Neural cell (in vitro differentiated cells): ENCODE results near the gene CYP3A4. TPM values are rescaled to one million over a fixed set of nuclear protein-coding genes. Genes with fewer than 3 reads are reported as not detected.

ENCODE experiments used
- H2AFZ ChIP-seq: fragments of 200-600, 300-800 bp; sonication (generic), shearing (Covaris generic); 2 replicates; pipeline ENCODE4 v1.6.0; 2014; ENCODE audit warnings: low read depth, mild to moderate bottlenecking, antibody characterized with exemption, low read length, moderate library complexity
- H3F3A ChIP-seq: fragments of 200-600 bp; shearing (Covaris generic); 2 replicates; pipeline ENCODE4 v1.6.1; 2016; ENCODE audit warnings: mild to moderate bottlenecking, moderate library complexity, mixed read lengths, antibody characterized with exemption, low read length; ENCODE audit not compliant: insufficient read depth, poor library complexity, severe bottlenecking
- H3K27ac ChIP-seq: fragments of 200-600, 300-800 bp; sonication (generic), shearing (Covaris generic); 2 replicates; pipeline ENCODE4 v1.5.1; 2014; ENCODE audit warnings: mild to moderate bottlenecking, low read length, moderate library complexity
- H3K27me3 ChIP-seq: fragments of 300-800, 200-600 bp; sonication (generic), shearing (Covaris generic); 2 replicates; pipeline ENCODE4 v1.6.0; 2014; ENCODE audit warnings: mild to moderate bottlenecking, low read depth, low read length, moderate library complexity; ENCODE audit not compliant: insufficient read depth
- H3K36me3 ChIP-seq: fragments of 300-800, 200-600 bp; sonication (generic), shearing (Covaris generic); 2 replicates; pipeline ENCODE4 v1.5.1; 2014; ENCODE audit warnings: mild to moderate bottlenecking, antibody characterized with exemption, low read length, moderate library complexity; ENCODE audit not compliant: insufficient read depth
- H3K4me2 ChIP-seq: fragments of 300-800, 200-600 bp; sonication (generic), shearing (Covaris generic); 2 replicates; pipeline ENCODE4 v1.6.0; 2014; ENCODE audit warnings: mild to moderate bottlenecking, low read length
- H3K4me3 ChIP-seq: fragments of 300-800, 200-600 bp; sonication (generic), shearing (Covaris generic); 2 replicates; pipeline ENCODE4 v1.5.1; 2014; ENCODE audit warnings: mild to moderate bottlenecking, low read length, moderate library complexity
- H3K79me2 ChIP-seq: fragments of 200-600 bp; shearing (Covaris generic); replicated peaks from 2 replicates; pipeline ENCODE4 v1.6.0; 2014; ENCODE audit warnings: mild to moderate bottlenecking, low read length, moderate library complexity; ENCODE audit not compliant: insufficient read depth
- H3K9ac ChIP-seq: fragments of 300-800, 200-600 bp; sonication (generic), shearing (Covaris generic); 2 replicates; pipeline ENCODE4 v1.6.1; 2016; ENCODE audit warnings: mild to moderate bottlenecking, low read length, mixed read lengths
- H3K9me2 ChIP-seq: fragments of 200-600 bp; shearing (Covaris generic); 2 replicates; pipeline ENCODE4 v1.6.1; 2016; ENCODE audit warnings: mild to moderate bottlenecking, low read length, mixed read lengths; ENCODE audit not compliant: insufficient read depth
- H3K9me3 ChIP-seq: fragments of 200-600, 300-800 bp; sonication (generic), shearing (Covaris generic); 2 replicates; pipeline ENCODE4 v1.6.1; 2016; ENCODE audit warnings: mild to moderate bottlenecking, mixed run types, low read length, moderate library complexity, mixed read lengths
- H4K20me1 ChIP-seq: fragments of 200-600 bp; shearing (Covaris generic); 2 replicates; pipeline ENCODE4 v1.6.1; 2016; ENCODE audit warnings: mild to moderate bottlenecking, mixed run types; ENCODE audit not compliant: insufficient read depth
- EP300 ChIP-seq: fragments of 450-650 bp; conservative IDR thresholded peaks from 2 replicates; pipeline ENCODE4 v1.6.1; 2014; ENCODE audit warnings: antibody characterized with exemption, mild to moderate bottlenecking, moderate library complexity; ENCODE audit not compliant: poor library complexity, severe bottlenecking
- EZH2 ChIP-seq: fragments of 200-600, 300-800 bp; shearing (Covaris generic), sonication (generic); IDR thresholded peaks from 2 replicates; pipeline ENCODE4 v1.6.1; 2014; ENCODE audit warnings: antibody characterized with exemption, low read length, borderline replicate concordance, mild to moderate bottlenecking; ENCODE audit not compliant: insufficient read depth, poor library complexity, severe bottlenecking
- MXI1 ChIP-seq: fragments of 450-650 bp; conservative IDR thresholded peaks from 2 replicates; pipeline ENCODE4 v1.6.1; 2014; ENCODE audit warnings: antibody characterized with exemption, mild to moderate bottlenecking; ENCODE audit not compliant: poor library complexity, severe bottlenecking
- POLR2AphosphoS5 ChIP-seq: IDR thresholded peaks from 2 replicates; pipeline ENCODE4 v1.6.1; 2012
- RAD21 ChIP-seq: fragments of 450-650 bp; conservative IDR thresholded peaks from 2 replicates; pipeline ENCODE4 v1.6.1; 2014; ENCODE audit warnings: antibody characterized with exemption, mild to moderate bottlenecking, moderate library complexity
- REST ChIP-seq: IDR thresholded peaks from 2 replicates; pipeline ENCODE4 v1.6.1; 2012; ENCODE audit warnings: borderline replicate concordance
- SMC3 ChIP-seq: fragments of 450-650 bp; conservative IDR thresholded peaks from 2 replicates; pipeline ENCODE4 v1.6.1; 2014; ENCODE audit warnings: antibody characterized with exemption, mild to moderate bottlenecking, moderate library complexity; ENCODE audit not compliant: poor library complexity
- TAF1 ChIP-seq: IDR thresholded peaks from 2 replicates; pipeline ENCODE4 v1.6.1; 2012; ENCODE audit warnings: low read depth
- polyA plus RNA-seq: library from polyadenylated mRNA; depleted of rRNA; stranded (reverse); fragments of >200 nt; gene quantifications from 2 replicates; pipeline ENCODE4 v1.2.3, GENCODE V29; 2014
- TF ChIP-seq, protein P1 (sequence below): fragments of 450-650 bp; IDR thresholded peaks from 2 replicates; pipeline ENCODE4 v1.5.1; 2014; ENCODE audit warnings: antibody characterized with exemption, mild to moderate bottlenecking, moderate library complexity; ENCODE audit not compliant: poor library complexity, severe bottlenecking

CYP3A4 gene
- polyA plus RNA-seq, 1 donor from 2014 or later = not detected

DNA sequence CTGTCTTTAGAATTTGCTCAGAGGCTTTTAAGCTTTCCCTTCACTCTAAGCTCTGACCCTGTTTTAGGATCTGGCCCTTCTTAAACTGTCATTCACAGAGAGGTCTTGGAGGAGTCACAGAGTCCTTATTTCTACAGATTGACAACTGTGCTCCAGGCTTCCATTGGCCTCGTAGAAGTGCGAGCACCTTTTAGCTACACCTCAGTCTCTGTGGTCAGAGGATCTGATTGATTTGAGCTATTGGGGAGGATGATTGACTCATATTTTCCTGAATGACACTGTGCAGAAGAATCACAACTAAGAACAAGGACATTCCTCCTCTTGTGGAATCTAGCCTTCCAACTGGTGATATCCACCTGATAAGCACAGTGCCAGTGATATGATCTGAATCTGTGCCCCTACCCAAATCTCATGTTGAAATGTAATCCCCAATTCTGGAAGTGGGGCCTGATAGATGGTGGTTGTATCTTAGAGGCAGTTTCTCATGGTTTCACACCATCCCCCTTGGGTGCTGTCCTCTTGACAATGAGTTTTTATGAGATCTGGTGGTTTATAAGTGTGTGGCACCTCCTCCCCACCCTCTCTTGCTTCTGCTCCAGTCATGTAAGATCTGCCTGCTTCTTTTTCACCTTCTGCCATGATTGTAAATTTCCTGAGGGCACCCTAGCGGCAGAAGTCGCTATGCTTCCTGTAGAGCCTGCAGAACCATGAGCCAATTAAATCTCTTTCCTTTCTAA is 52.2 kb downstream of the CYP3A4 start:
- Histone ChIP-seq H3K9ac (no peak overlapping the region), H3K27me3 (no peaks in the 10 kb centered on the region), H3K4me2 (no peak overlapping the region), H3K36me3 (no peaks in the 10 kb centered on the region), H3K27ac (no peak overlapping the region), H3F3A (no peaks in the 10 kb centered on the region), H4K20me1 (no peaks in the 10 kb centered on the region), H3K79me2 (no peaks in the 10 kb centered on the region), H3K9me2 (no peaks in the 10 kb centered on the region), H3K4me3 (no peak overlapping the region), H3K9me3 (no peaks in the 10 kb centered on the region), H2AFZ (no peak overlapping the region)
- TF ChIP-seq SMC3 = no peak

DNA sequence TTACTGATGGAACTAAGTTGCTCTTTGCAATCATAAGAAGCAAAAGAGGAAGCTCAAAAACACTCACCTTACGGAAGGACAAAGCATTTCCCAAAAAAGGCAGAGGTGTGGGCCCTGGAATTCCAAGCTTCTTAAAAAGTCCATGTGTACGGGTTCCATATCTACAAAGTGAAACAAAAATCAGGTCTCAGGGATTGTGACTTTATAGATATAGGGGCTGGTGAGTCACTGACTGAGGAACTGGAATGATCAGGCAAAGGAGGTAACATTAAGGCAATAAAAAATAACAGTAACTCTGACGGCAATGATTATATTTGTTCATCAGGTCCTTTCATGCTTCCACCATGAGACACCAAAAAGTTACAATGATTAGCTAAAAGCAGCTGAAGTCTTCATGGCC is 53.0 kb downstream of the CYP3A4 start:
- Histone ChIP-seq H3K9me2 (no peaks in the 10 kb centered on the region), H3K27me3 (no peaks in the 10 kb centered on the region), H3K79me2 (no peaks in the 10 kb centered on the region), H3K36me3 (no peaks in the 10 kb centered on the region), H3K4me2 (no peak overlapping the region), H3K9ac (no peak overlapping the region), H2AFZ (no peak overlapping the region), H4K20me1 (no peaks in the 10 kb centered on the region), H3F3A (no peaks in the 10 kb centered on the region), H3K27ac (no peak overlapping the region), H3K9me3 (no peaks in the 10 kb centered on the region), H3K4me3 (no peak overlapping the region)
- no peak for TF ChIP-seq SMC3
- TF ChIP-seq REST = no peak
- no peak for TF ChIP-seq EZH2
- TF ChIP-seq POLR2AphosphoS5 = no peak
- TF ChIP-seq MXI1 = no peak
- TF ChIP-seq EP300 = no peak
- no peak for TF ChIP-seq RAD21
- no peak for TF ChIP-seq TAF1
- TF ChIP-seq, protein P1, sequence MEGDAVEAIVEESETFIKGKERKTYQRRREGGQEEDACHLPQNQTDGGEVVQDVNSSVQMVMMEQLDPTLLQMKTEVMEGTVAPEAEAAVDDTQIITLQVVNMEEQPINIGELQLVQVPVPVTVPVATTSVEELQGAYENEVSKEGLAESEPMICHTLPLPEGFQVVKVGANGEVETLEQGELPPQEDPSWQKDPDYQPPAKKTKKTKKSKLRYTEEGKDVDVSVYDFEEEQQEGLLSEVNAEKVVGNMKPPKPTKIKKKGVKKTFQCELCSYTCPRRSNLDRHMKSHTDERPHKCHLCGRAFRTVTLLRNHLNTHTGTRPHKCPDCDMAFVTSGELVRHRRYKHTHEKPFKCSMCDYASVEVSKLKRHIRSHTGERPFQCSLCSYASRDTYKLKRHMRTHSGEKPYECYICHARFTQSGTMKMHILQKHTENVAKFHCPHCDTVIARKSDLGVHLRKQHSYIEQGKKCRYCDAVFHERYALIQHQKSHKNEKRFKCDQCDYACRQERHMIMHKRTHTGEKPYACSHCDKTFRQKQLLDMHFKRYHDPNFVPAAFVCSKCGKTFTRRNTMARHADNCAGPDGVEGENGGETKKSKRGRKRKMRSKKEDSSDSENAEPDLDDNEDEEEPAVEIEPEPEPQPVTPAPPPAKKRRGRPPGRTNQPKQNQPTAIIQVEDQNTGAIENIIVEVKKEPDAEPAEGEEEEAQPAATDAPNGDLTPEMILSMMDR = no peak
